ENCODE measurements around the gene FCMR.
A peak's percentile ranks its signal among the peaks of the same experiment; 100 is the strongest.

FCMR gene

DNA sequence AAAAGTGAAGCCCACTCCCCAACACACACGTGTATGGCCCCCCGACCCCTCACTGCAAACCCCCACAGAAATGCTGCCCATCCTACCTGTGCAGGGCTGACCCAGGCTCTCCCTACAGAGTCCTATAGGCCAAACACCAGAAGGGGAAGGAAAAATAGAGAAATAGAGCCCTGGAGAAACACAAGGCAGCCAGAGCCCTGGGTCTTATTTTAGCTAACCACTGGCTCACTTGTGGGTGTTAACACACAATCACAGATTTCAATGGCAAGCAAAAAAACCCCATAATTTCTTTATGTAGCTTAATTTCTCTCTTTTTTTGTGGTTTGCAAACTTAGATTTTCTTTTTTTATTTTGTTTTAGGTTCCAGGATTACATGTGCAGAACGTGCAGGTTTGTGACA lies 25.5 kb upstream of the FCMR start:
- Histone ChIP-seq H3K4me1 (ENCODE audit: low read length) (no peaks in the 10 kb centered on the region), H3K27ac (ENCODE audit: low read length) (no peak overlapping the region), H3K27me3 (replicated peaks; ENCODE audit: insufficient read depth, low read length) (no peaks in the 10 kb centered on the region), H2AFZ (ENCODE audit: low read length) (no peak overlapping the region), H4K20me1 (ENCODE audit: insufficient read depth, low read length) (no peaks in the 10 kb centered on the region), H3K79me2 (ENCODE audit: low read length) (no peaks in the 10 kb centered on the region), H3K4me3 (ENCODE audit: low read length) (no peak overlapping the region), H3K36me3 (replicated peaks; ENCODE audit: insufficient read depth, low read length) (no peaks in the 10 kb centered on the region), H3K9me3 (replicated peaks; ENCODE audit: insufficient read depth, low read length) (no peaks in the 10 kb centered on the region), H3K4me2 (ENCODE audit: low read depth, low read length) (no peak overlapping the region), H3K9ac (ENCODE audit: low read length) (no peak overlapping the region), H3K9me2 (replicated peaks; ENCODE audit: insufficient read depth, low read length) (no peaks in the 10 kb centered on the region), H3F3A (ENCODE audit: insufficient read depth, low read length) (no peaks in the 10 kb centered on the region)
- TF ChIP-seq EZH2phosphoT487 (IDR thresholded peaks at IDR 0.05; ENCODE audit: low read length) (no peak), EZH2 (optimal IDR thresholded peaks at IDR 0.05; ENCODE audit: low read depth, low read length) (no peak), CTCF (IDR thresholded peaks at IDR 0.05; ENCODE audit: low read length) (no peak)
- DNase-seq, result no peak

DNA sequence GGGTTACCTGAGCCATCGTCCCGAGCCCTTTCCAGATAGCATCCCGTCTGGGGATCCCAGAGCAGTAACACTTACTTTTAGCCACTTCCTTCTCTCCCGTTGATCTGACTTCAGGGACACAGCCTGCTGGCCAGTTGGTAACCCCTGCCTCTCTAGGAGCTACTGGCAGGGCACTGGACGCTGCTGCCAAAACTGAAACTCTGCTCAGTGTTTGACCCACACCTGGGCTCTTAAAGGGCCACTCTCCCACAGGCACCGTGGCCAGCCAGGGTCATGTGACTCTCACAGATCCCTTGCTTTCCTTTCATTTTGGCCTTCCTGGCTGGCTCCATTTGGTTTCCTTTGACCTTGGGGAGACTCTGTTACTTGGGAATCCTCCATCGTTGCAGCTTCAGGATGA lies 24.5 kb upstream of the FCMR start, which contains the start of gene PIGR:
TSS of gene PIGR (minus strand) at position 206 of the 400 bp plus-strand sequence. CDS start 5,935 bp downstream, outside the sequence.
- DNase-seq, result no peak
- Histone ChIP-seq H3K4me2 (ENCODE audit: low read depth, low read length) (peak within 1 kb of the TSS; percentile 11; the same call in 1 of the 2 replicates), H3K9ac (ENCODE audit: low read length) (no peak within 1 kb of the TSS), H3K36me3 (replicated peaks; ENCODE audit: insufficient read depth, low read length) (no peaks in the 10 kb centered on the region), H3K79me2 (ENCODE audit: low read length) (no peaks in the 10 kb centered on the region), H3K27ac (ENCODE audit: low read length) (no peak within 1 kb of the TSS), H3K4me3 (ENCODE audit: low read length) (no peak within 1 kb of the TSS), H2AFZ (ENCODE audit: low read length) (peak within 1 kb of the TSS; percentile 28; the same call in 1 of the 2 replicates), H3K4me1 (ENCODE audit: low read length) (no peaks in the 10 kb centered on the region), H3K27me3 (replicated peaks; ENCODE audit: insufficient read depth, low read length) (no peaks in the 10 kb centered on the region), H3F3A (ENCODE audit: insufficient read depth, low read length) (no peaks in the 10 kb centered on the region), H4K20me1 (ENCODE audit: insufficient read depth, low read length) (no peaks in the 10 kb centered on the region), H3K9me2 (replicated peaks; ENCODE audit: insufficient read depth, low read length) (no peaks in the 10 kb centered on the region), H3K9me3 (replicated peaks; ENCODE audit: insufficient read depth, low read length) (no peaks in the 10 kb centered on the region)
- no peak for TF ChIP-seq CTCF (IDR thresholded peaks at IDR 0.05; ENCODE audit: low read length)
- no peak for TF ChIP-seq EZH2 (optimal IDR thresholded peaks at IDR 0.05; ENCODE audit: low read depth, low read length)
- no peak for TF ChIP-seq EZH2phosphoT487 (IDR thresholded peaks at IDR 0.05; ENCODE audit: low read length)

- Histone ChIP-seq H3K27ac (ENCODE audit: low read length) (no peak overlapping the region), H3K9me2 (replicated peaks; ENCODE audit: insufficient read depth, low read length) (no peaks in the 10 kb centered on the region), H3K27me3 (replicated peaks; ENCODE audit: insufficient read depth, low read length) (no peaks in the 10 kb centered on the region), H3K4me2 (ENCODE audit: low read depth, low read length) (0 out of 2 replicates have a peak overlapping the region, but pooled peaks have one; percentile 11), H3K9ac (ENCODE audit: low read length) (no peak overlapping the region), H3K4me3 (ENCODE audit: low read length) (no peak overlapping the region), H3K4me1 (ENCODE audit: low read length) (no peaks in the 10 kb centered on the region), H3K36me3 (replicated peaks; ENCODE audit: insufficient read depth, low read length) (no peaks in the 10 kb centered on the region), H4K20me1 (ENCODE audit: insufficient read depth, low read length) (no peaks in the 10 kb centered on the region), H2AFZ (ENCODE audit: low read length) (0 out of 2 replicates have a peak overlapping the region, but pooled peaks have one; percentile 28), H3F3A (ENCODE audit: insufficient read depth, low read length) (no peaks in the 10 kb centered on the region), H3K9me3 (replicated peaks; ENCODE audit: insufficient read depth, low read length) (no peaks in the 10 kb centered on the region), H3K79me2 (ENCODE audit: low read length) (no peaks in the 10 kb centered on the region)
- no peak for DNase-seq
- TF ChIP-seq EZH2phosphoT487 (IDR thresholded peaks at IDR 0.05; ENCODE audit: low read length) (no peak), CTCF (IDR thresholded peaks at IDR 0.05; ENCODE audit: low read length) (no peak), EZH2 (optimal IDR thresholded peaks at IDR 0.05; ENCODE audit: low read depth, low read length) (no peak)
Observed at GRCh38 chr1:206945779-206946178, 24.0 kb upstream of the FCMR start.
